ENCODE measurements around the gene ZNRF4. TPM values are rescaled to one million over a fixed set of nuclear protein-coding genes. Genes with fewer than 3 reads are reported as not detected.

ZNRF4 gene
- total RNA-seq, 1 donor from 2014 or later: not detected

- Mint-ChIP-seq H3K9me3 (ENCODE audit: unreplicated experiment) (no peaks in the 10 kb centered on the region), H3K4me3 (ENCODE audit: unreplicated experiment) (no peak overlapping the region), H3K36me3 (ENCODE audit: low read depth, unreplicated experiment) (no peaks in the 10 kb centered on the region), H3K27me3 (ENCODE audit: unreplicated experiment) (no peaks in the 10 kb centered on the region), H3K27ac (ENCODE audit: unreplicated experiment) (no peak overlapping the region), H3K4me1 (ENCODE audit: unreplicated experiment) (no peaks in the 10 kb centered on the region)
- no peak for DNase-seq (ENCODE audit: low spot score)
- TF ChIP-seq, protein P1, sequence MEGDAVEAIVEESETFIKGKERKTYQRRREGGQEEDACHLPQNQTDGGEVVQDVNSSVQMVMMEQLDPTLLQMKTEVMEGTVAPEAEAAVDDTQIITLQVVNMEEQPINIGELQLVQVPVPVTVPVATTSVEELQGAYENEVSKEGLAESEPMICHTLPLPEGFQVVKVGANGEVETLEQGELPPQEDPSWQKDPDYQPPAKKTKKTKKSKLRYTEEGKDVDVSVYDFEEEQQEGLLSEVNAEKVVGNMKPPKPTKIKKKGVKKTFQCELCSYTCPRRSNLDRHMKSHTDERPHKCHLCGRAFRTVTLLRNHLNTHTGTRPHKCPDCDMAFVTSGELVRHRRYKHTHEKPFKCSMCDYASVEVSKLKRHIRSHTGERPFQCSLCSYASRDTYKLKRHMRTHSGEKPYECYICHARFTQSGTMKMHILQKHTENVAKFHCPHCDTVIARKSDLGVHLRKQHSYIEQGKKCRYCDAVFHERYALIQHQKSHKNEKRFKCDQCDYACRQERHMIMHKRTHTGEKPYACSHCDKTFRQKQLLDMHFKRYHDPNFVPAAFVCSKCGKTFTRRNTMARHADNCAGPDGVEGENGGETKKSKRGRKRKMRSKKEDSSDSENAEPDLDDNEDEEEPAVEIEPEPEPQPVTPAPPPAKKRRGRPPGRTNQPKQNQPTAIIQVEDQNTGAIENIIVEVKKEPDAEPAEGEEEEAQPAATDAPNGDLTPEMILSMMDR (IDR thresholded peaks at IDR 0.05; ENCODE audit: unreplicated experiment): no peak
These were observed 25.0 kb upstream of the ZNRF4 start for GRCh38 chr19:5430237-5430636.

- Mint-ChIP-seq H3K4me1 (ENCODE audit: unreplicated experiment) (no peaks in the 10 kb centered on the region), H3K4me3 (ENCODE audit: unreplicated experiment) (no peak overlapping the region), H3K27ac (ENCODE audit: unreplicated experiment) (no peak overlapping the region), H3K9me3 (ENCODE audit: unreplicated experiment) (no peaks in the 10 kb centered on the region), H3K36me3 (ENCODE audit: low read depth, unreplicated experiment) (no peaks in the 10 kb centered on the region), H3K27me3 (ENCODE audit: unreplicated experiment) (peaks cover 4% of the 10 kb centered on the region)
- no peak for DNase-seq (ENCODE audit: low spot score)
- TF ChIP-seq, protein P1 (IDR thresholded peaks at IDR 0.05; ENCODE audit: unreplicated experiment): no peak
These were observed 22.5 kb upstream of the ZNRF4 start for GRCh38 chr19:5432687-5433086.

DNA sequence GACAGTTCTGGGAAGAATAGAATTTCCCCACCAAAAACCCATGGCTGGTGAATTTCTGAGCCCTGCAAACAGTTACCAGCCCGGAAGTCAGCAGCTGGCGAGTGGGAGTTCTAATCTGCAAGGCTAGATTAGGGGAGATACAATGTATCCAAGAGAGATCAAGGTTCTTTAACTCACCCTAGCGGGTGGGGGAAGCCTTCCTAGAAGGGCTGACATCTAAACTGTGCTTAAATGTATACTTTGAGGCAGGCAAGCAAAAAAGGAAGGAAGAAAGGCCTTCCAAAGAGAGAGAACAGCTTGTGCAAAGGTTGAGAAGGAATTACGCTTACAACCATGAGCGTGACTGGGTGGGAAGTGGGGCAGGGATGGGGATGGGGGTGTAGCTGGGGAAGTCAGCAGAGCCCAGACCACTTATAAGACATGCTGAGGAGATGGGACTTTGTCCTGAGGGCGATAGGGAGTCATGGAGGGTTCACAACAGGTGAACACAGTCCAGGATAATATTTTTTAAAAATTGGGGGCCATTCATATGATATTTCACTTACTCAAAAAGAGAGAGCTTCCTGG is 20.8 kb upstream of the ZNRF4 start:
- H3K9me3 Mint-ChIP-seq (ENCODE audit: unreplicated experiment): no peaks in the 10 kb centered on the region
- peaks cover 4% of the 10 kb centered on the region for H3K27me3 Mint-ChIP-seq (ENCODE audit: unreplicated experiment)
- DNase-seq (ENCODE audit: low spot score): no peak
- no peaks in the 10 kb centered on the region for H3K4me1 Mint-ChIP-seq (ENCODE audit: unreplicated experiment)
- no peaks in the 10 kb centered on the region for H3K36me3 Mint-ChIP-seq (ENCODE audit: low read depth, unreplicated experiment)
- TF ChIP-seq, protein P1 (IDR thresholded peaks at IDR 0.05; ENCODE audit: unreplicated experiment): no peak
- H3K4me3 Mint-ChIP-seq (ENCODE audit: unreplicated experiment): no peak overlapping the region
- H3K27ac Mint-ChIP-seq (ENCODE audit: unreplicated experiment): no peak overlapping the region

- TF ChIP-seq, protein P1 (IDR thresholded peaks at IDR 0.05; ENCODE audit: unreplicated experiment): no peak
- DNase-seq (ENCODE audit: low spot score): no peak
- no peaks in the 10 kb centered on the region for H3K36me3 Mint-ChIP-seq (ENCODE audit: low read depth, unreplicated experiment)
- H3K9me3 Mint-ChIP-seq (ENCODE audit: unreplicated experiment): no peaks in the 10 kb centered on the region
- H3K4me1 Mint-ChIP-seq (ENCODE audit: unreplicated experiment): no peaks in the 10 kb centered on the region
- no peak overlapping the region for H3K27ac Mint-ChIP-seq (ENCODE audit: unreplicated experiment)
- peak overlapping the region; percentile 58 for H3K4me3 Mint-ChIP-seq (ENCODE audit: unreplicated experiment)
- peaks cover 4% of the 10 kb centered on the region for H3K27me3 Mint-ChIP-seq (ENCODE audit: unreplicated experiment)
These were observed 20.1 kb upstream of the ZNRF4 start for GRCh38 chr19:5434970-5435641.

- Mint-ChIP-seq H3K27ac (ENCODE audit: unreplicated experiment) (no peak overlapping the region), H3K27me3 (ENCODE audit: unreplicated experiment) (peaks cover 4% of the 10 kb centered on the region), H3K9me3 (ENCODE audit: unreplicated experiment) (no peaks in the 10 kb centered on the region), H3K36me3 (ENCODE audit: low read depth, unreplicated experiment) (no peaks in the 10 kb centered on the region), H3K4me1 (ENCODE audit: unreplicated experiment) (no peaks in the 10 kb centered on the region), H3K4me3 (ENCODE audit: unreplicated experiment) (peak overlapping the region; percentile 58)
- no peak for DNase-seq (ENCODE audit: low spot score)
- TF ChIP-seq, protein P1 (IDR thresholded peaks at IDR 0.05; ENCODE audit: unreplicated experiment): no peak
These were observed 19.6 kb upstream of the ZNRF4 start for GRCh38 chr19:5435642-5436017.

All from endothelial cell (in vitro differentiated cells).